Measurements from ENCODE around the gene ECI1.

The ECI1 gene

DNA sequence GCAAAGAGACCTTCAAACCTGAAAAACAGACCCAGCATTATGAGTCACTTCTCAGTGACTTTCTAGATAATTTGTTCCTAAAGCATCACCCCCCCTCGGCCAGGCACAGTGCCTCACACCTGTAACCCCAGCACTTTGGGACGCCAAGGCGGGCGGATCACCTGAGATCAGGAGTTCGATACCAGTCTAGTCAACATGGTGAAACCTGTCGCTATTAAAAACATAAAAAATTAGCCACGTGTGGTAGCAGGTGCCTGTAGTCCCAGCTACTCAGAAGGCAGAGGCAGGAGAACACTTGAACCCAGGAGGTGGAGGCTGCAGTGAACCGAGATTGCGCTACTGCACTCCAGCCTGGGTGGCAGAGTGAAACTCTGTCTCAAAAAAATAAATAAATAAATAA, 40.8 kb upstream of the ECI1 start:
- no peak overlapping the region for H3K4me3 ChIP-seq
- no peaks in the 10 kb centered on the region for H3K36me3 ChIP-seq (ENCODE audit: insufficient read depth, low read length)
- no peak overlapping the region for H3K27ac ChIP-seq
- TF ChIP-seq FOXP2 (optimal IDR thresholded peaks at IDR 0.05; ENCODE audit: control extremely low read depth, extremely low read length, insufficient read depth) (no peak), POLR2AphosphoS5 (IDR thresholded peaks at IDR 0.05; ENCODE audit: borderline replicate concordance, low read depth, low read length) (no peak), EZH2 (IDR thresholded peaks at IDR 0.05) (no peak)
- no peaks in the 10 kb centered on the region for H3K9me3 ChIP-seq (ENCODE audit: low read depth, low read length)
- no peak overlapping the region for H3K9ac ChIP-seq (ENCODE audit: insufficient read length)
- no peak for DNase-seq (ENCODE audit: low read depth, low spot score)

DNA sequence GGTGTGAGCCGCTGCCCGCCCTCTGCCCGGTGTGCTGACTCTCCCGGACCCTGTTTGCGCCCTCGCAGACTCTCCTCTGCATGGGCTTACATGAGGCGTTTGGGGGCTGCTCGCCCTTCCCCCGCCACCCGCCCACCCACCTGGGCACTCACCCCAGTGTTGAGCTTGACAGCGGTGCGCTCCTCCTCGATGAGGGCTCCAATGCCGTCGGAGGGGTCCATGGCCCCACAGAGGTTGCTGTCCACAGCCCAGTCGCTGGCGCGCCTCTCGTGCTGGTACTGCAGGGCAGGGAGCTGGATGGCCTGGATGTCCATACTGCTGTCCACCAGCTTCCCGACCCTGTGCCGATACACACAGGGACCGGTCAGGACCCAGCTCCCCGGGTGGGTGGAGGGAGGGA, 37.9 kb upstream of the ECI1 start:
- H3K36me3 ChIP-seq (ENCODE audit: insufficient read depth, low read length), result no peaks in the 10 kb centered on the region
- H3K27ac ChIP-seq, result no peak overlapping the region
- TF ChIP-seq EZH2 (IDR thresholded peaks at IDR 0.05) (no peak), FOXP2 (optimal IDR thresholded peaks at IDR 0.05; ENCODE audit: control extremely low read depth, extremely low read length, insufficient read depth) (no peak), POLR2AphosphoS5 (IDR thresholded peaks at IDR 0.05; ENCODE audit: borderline replicate concordance, low read depth, low read length) (no peak)
- no peak overlapping the region for H3K9ac ChIP-seq (ENCODE audit: insufficient read length)
- no peak for DNase-seq (ENCODE audit: low read depth, low spot score)
- no peak overlapping the region for H3K4me3 ChIP-seq
- no peaks in the 10 kb centered on the region for H3K9me3 ChIP-seq (ENCODE audit: low read depth, low read length)

DNA sequence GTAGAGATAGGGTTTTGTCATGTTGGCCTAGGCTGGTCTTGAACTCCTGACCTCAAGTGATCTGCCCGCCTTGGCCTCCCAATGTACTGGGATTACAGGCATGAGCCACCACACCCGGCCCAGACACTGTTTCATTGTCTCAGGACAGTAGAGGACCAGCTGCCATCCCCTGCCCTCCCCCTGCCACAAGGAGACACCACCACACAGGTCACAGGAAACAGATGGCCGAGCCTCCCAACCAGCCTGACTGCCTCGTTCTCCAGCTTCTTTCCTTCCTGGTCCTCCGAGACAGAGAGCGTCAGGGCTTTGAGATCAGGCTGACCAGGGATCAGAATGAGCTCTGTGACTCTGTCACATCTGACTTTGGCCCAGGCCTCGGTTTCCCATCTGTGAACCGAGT, 37.3 kb upstream of the ECI1 start:
- Histone ChIP-seq H3K36me3 (ENCODE audit: insufficient read depth, low read length) (no peaks in the 10 kb centered on the region), H3K9me3 (ENCODE audit: low read depth, low read length) (no peaks in the 10 kb centered on the region), H3K9ac (ENCODE audit: insufficient read length) (no peak overlapping the region), H3K4me3 (no peak overlapping the region), H3K27ac (no peak overlapping the region)
- no peak for DNase-seq (ENCODE audit: low read depth, low spot score)
- no peak for TF ChIP-seq POLR2AphosphoS5 (IDR thresholded peaks at IDR 0.05; ENCODE audit: borderline replicate concordance, low read depth, low read length)
- no peak for TF ChIP-seq FOXP2 (optimal IDR thresholded peaks at IDR 0.05; ENCODE audit: control extremely low read depth, extremely low read length, insufficient read depth)
- TF ChIP-seq EZH2 (IDR thresholded peaks at IDR 0.05), result no peak

DNA sequence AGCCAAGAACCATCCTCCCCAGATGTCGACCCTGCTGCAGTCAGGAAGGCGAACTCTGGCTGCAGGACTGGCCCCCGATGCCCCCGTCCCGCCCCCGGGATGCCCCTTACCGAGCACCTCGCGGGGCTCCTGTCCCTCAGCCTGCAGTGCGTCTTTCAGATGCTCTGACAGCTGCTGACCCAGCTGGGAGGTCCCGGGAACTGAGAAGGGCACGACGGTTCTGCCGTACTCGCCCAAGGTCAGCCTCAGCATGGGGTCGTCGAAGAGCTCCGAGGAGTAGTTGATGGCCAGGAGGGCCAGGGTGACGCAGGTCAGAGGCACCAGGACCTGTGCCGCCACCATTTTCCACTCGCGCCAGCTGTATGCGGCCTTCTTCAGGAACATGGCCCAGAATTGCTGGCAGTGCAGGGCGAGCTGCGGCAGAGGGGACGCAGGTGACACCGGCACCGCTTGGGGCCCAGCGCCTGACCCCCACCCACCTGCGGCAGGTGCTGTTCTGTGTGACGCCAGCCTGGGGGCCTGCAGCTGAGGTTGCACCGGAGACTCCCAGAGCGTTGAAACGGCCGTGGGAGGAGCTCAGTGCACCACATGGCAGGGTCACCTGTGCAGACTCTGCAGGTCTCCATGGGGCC, 36.6 kb upstream of the ECI1 start:
- no peaks in the 10 kb centered on the region for H3K36me3 ChIP-seq (ENCODE audit: insufficient read depth, low read length)
- H3K9me3 ChIP-seq (ENCODE audit: low read depth, low read length), result no peaks in the 10 kb centered on the region
- TF ChIP-seq EZH2 (IDR thresholded peaks at IDR 0.05) (no peak), FOXP2 (optimal IDR thresholded peaks at IDR 0.05; ENCODE audit: control extremely low read depth, extremely low read length, insufficient read depth) (no peak), POLR2AphosphoS5 (IDR thresholded peaks at IDR 0.05; ENCODE audit: borderline replicate concordance, low read depth, low read length) (no peak)

DNA sequence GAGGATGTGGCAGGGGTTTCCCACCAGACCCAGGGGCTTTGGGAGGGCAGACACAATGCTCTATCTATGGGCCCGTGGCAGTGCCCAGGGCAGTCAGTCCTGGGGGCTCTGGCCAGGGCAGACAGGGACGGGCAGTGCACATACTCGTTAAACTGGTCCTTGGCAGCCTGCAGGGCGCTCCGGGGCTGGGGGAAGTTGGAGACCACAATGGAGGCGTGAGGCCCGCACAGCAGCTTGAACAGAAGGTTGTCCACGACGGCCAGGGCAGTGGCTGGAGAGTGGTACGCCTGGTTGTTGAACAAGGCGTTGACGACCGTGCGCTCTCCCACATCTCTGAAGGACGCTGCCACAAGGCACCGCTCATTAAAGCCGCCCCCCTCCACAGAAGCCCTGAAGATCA, 35.2 kb upstream of the ECI1 start:
- Histone ChIP-seq H3K27ac (no peak overlapping the region), H3K36me3 (ENCODE audit: insufficient read depth, low read length) (no peaks in the 10 kb centered on the region), H3K9ac (ENCODE audit: insufficient read length) (no peak overlapping the region), H3K9me3 (ENCODE audit: low read depth, low read length) (no peaks in the 10 kb centered on the region), H3K4me3 (no peak overlapping the region)
- no peak for DNase-seq (ENCODE audit: low read depth, low spot score)
- no peak for TF ChIP-seq EZH2 (IDR thresholded peaks at IDR 0.05)
- no peak for TF ChIP-seq FOXP2 (optimal IDR thresholded peaks at IDR 0.05; ENCODE audit: control extremely low read depth, extremely low read length, insufficient read depth)
- no peak for TF ChIP-seq POLR2AphosphoS5 (IDR thresholded peaks at IDR 0.05; ENCODE audit: borderline replicate concordance, low read depth, low read length)

More for the DNA sequence above, 36.6 kb upstream of the ECI1 start:
- Histone ChIP-seq H3K4me3 (no peak overlapping the region), H3K27ac (no peak overlapping the region), H3K9ac (ENCODE audit: insufficient read length) (no peak overlapping the region)
- no peak for DNase-seq (ENCODE audit: low read depth, low spot score)

DNA sequence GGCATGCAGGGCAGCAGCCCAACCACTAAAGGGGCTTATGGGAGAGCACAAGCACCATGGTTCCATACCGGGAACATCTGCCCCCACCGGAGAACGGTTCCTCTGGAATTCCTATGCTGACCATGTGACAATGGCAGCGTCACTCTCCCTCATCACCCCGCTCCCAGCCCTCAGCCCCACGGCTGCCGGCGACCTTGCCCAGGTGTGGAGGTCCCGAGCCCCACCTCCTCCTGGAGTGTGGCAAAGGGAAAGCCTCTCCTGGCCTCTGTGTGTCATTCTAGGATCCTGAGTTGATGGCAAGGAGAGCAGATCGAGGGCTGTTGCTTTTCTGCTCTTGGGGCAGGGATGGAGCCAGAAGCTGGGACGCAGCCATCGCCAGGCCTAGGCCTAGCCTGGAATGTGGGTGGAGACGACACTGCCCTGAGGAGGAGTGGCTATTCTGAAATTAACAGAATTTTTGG, 34.4 kb upstream of the ECI1 start:
- TF ChIP-seq FOXP2 (optimal IDR thresholded peaks at IDR 0.05; ENCODE audit: control extremely low read depth, extremely low read length, insufficient read depth) (no peak), POLR2AphosphoS5 (IDR thresholded peaks at IDR 0.05; ENCODE audit: borderline replicate concordance, low read depth, low read length) (no peak), EZH2 (IDR thresholded peaks at IDR 0.05) (no peak)
- no peak overlapping the region for H3K27ac ChIP-seq
- no peak overlapping the region for H3K9ac ChIP-seq (ENCODE audit: insufficient read length)
- no peak overlapping the region for H3K4me3 ChIP-seq
- H3K36me3 ChIP-seq (ENCODE audit: insufficient read depth, low read length), result no peaks in the 10 kb centered on the region
- no peaks in the 10 kb centered on the region for H3K9me3 ChIP-seq (ENCODE audit: low read depth, low read length)
- no peak for DNase-seq (ENCODE audit: low read depth, low spot score)

DNA sequence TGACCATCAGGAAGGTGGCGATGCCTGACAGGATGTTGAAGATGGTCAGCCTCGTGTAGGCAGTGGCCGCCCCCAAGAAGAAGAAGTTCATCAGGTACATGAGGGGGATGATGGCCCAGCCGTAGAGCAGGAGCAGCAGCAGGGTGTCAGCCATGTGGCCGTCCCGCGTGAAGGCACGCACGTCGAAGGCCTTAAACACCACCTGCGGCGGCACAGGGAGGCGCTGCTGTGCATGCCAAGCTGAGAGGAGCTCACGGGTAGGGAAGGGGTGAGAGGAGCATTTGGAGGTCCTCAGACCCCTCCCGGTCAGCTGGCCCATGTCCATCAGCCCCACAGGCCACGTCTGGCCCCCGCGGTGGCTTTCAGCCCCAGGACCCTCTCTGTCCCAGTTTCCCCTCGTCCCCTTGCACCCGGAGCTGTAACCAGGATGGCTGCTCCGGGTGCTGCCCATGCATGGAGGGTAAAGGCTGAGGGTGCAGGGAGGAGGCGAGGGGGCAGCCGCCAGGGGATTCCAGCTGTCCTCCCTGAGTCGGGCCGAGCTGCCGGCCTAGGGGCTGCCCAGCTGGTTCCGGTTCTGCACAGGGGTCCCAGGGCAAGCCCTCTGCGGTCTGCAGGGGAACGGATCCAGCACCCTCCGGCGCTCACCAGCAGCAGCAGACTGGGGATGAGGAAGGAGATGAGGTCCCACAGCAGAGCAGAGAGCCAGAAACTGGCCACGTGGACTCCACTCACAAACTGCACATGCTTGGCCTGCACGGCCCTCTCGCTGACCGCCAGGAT, 33.6 kb upstream of the ECI1 start:
- no peaks in the 10 kb centered on the region for H3K9me3 ChIP-seq (ENCODE audit: low read depth, low read length)
- no peaks in the 10 kb centered on the region for H3K36me3 ChIP-seq (ENCODE audit: insufficient read depth, low read length)
- TF ChIP-seq POLR2AphosphoS5 (IDR thresholded peaks at IDR 0.05; ENCODE audit: borderline replicate concordance, low read depth, low read length) (no peak), EZH2 (IDR thresholded peaks at IDR 0.05) (no peak), FOXP2 (optimal IDR thresholded peaks at IDR 0.05; ENCODE audit: control extremely low read depth, extremely low read length, insufficient read depth) (no peak)
- H3K9ac ChIP-seq (ENCODE audit: insufficient read length), result no peak overlapping the region
- no peak overlapping the region for H3K27ac ChIP-seq
- DNase-seq (ENCODE audit: low read depth, low spot score), result no peak
- H3K4me3 ChIP-seq, result no peak overlapping the region

DNA sequence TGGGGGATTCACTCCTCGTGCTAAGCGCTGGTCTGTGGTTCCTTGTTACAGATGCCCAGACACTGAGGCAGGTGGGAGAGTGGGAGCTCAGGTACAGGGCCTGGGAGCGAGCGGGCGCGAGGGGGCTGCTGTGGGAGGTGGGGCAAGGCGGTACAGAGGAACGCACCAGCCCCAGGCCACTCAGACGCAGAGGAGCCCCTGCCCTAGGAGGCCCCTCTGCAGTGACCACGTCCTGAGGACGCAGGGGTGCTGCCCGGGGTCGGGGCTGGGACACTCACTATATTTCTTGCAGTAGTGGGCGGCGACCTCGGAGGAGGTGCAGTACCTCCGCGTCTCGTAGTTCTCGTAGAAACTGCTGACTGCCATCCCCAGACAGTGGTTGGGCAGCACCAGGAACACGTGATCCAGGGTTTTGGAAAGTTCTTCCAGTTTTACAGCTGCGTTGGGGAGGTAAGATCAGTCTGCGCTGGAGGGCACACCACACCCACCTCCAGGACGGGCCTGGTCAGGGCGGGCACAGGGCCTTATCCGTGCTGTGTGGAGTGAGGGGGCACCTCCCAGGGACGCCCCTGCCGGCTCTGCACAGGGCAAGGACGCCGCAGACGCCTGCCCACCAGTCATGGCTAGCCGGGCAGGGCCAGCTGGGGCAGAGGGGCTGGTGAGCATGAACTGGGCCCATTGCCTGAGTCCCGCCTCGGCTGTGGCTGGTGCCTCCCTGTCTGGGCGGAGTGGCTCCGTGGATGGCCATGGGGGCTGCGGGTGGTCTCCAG, 32.8 kb upstream of the ECI1 start:
- Histone ChIP-seq H3K9ac (ENCODE audit: insufficient read length) (no peak overlapping the region), H3K27ac (no peak overlapping the region), H3K36me3 (ENCODE audit: insufficient read depth, low read length) (no peaks in the 10 kb centered on the region)

More for the DNA sequence above, 32.8 kb upstream of the ECI1 start:
- H3K9me3 ChIP-seq (ENCODE audit: low read depth, low read length), result no peaks in the 10 kb centered on the region
- TF ChIP-seq POLR2AphosphoS5 (IDR thresholded peaks at IDR 0.05; ENCODE audit: borderline replicate concordance, low read depth, low read length) (no peak), EZH2 (IDR thresholded peaks at IDR 0.05) (no peak), FOXP2 (optimal IDR thresholded peaks at IDR 0.05; ENCODE audit: control extremely low read depth, extremely low read length, insufficient read depth) (no peak)
- H3K4me3 ChIP-seq, result no peak overlapping the region
- no peak for DNase-seq (ENCODE audit: low read depth, low spot score)

Measured in SK-N-MC (cell line).